ENCODE data around the gene CRELD1.

GRCh38 chr3:9946112-9947024 is 12.7 kb downstream of the CRELD1 start:
- TF ChIP-seq POU2F2 (IDR thresholded peaks at IDR 0.05; ENCODE audit: low read depth, low read length) (no peak), POLR2A (IDR thresholded peaks at IDR 0.05; ENCODE audit: low read depth, low read length) (no peak), POLR2AphosphoS5 (IDR thresholded peaks at IDR 0.05; ENCODE audit: low read depth, low read length) (no peak), TAF1 (IDR thresholded peaks at IDR 0.05; ENCODE audit: low read depth, low read length) (no peak)
